Measurements from ENCODE around the gene BMPR2. TPM values are rescaled to one million over a fixed set of nuclear protein-coding genes. Genes with fewer than 3 reads are reported as not detected.

Gene BMPR2
- total RNA-seq, 1 experiment from 2014 or later = 12.8 TPM

- no peak overlapping the region for H3K27ac ChIP-seq (ENCODE audit: low read depth, low read length)
- intact Hi-C loops (cut with micrococcal nuclease) = no loop called here
- no peaks in the 10 kb centered on the region for H4K20me1 ChIP-seq (ENCODE audit: insufficient read depth)
- no peak overlapping the region for H3K9ac ChIP-seq (ENCODE audit: low read length)
- ATAC-seq = no peak
- TF ChIP-seq REST (IDR thresholded peaks at IDR 0.05; ENCODE audit: low read depth) = no peak
- TF ChIP-seq TCF7L2 (IDR thresholded peaks at IDR 0.05; ENCODE audit: borderline replicate concordance, extremely low read depth, insufficient read depth, insufficient read length) = no peak
- TF ChIP-seq SP1 (IDR thresholded peaks at IDR 0.05; ENCODE audit: low read depth) = no peak
- no peak for TF ChIP-seq CEBPB (IDR thresholded peaks at IDR 0.05; ENCODE audit: low read depth)
- TF ChIP-seq MAX (IDR thresholded peaks at IDR 0.05) = no peak
- TF ChIP-seq EZH2phosphoT487 (IDR thresholded peaks at IDR 0.05; ENCODE audit: borderline replicate concordance) = no peak
- no peak for TF ChIP-seq SIN3A (IDR thresholded peaks at IDR 0.05; ENCODE audit: low read depth)
- no peak for TF ChIP-seq EZH2 (IDR thresholded peaks at IDR 0.05)
- no peak for TF ChIP-seq CBX3 (IDR thresholded peaks at IDR 0.05; ENCODE audit: low read depth)
- TF ChIP-seq ZNF274 (IDR thresholded peaks at IDR 0.05; ENCODE audit: low read depth, low read length) = no peak
- TF ChIP-seq POLR2AphosphoS5 (IDR thresholded peaks at IDR 0.05; ENCODE audit: low read depth, low read length) = no peak
- TF ChIP-seq, protein P1, sequence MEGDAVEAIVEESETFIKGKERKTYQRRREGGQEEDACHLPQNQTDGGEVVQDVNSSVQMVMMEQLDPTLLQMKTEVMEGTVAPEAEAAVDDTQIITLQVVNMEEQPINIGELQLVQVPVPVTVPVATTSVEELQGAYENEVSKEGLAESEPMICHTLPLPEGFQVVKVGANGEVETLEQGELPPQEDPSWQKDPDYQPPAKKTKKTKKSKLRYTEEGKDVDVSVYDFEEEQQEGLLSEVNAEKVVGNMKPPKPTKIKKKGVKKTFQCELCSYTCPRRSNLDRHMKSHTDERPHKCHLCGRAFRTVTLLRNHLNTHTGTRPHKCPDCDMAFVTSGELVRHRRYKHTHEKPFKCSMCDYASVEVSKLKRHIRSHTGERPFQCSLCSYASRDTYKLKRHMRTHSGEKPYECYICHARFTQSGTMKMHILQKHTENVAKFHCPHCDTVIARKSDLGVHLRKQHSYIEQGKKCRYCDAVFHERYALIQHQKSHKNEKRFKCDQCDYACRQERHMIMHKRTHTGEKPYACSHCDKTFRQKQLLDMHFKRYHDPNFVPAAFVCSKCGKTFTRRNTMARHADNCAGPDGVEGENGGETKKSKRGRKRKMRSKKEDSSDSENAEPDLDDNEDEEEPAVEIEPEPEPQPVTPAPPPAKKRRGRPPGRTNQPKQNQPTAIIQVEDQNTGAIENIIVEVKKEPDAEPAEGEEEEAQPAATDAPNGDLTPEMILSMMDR (IDR thresholded peaks at IDR 0.05 in 2 of 3, conservative IDR thresholded peaks at IDR 0.05 in 1 of 3; ENCODE audit: borderline replicate concordance in 1 of 3, insufficient read depth in 1 of 3, low read depth in 2 of 3, low read length in 2 of 3) = no peak
- POLR2A ChIA-PET = no interaction called here
- BruUV-seq (replicated peaks) = no TSS peak
- no peak overlapping the region for H3K4me3 ChIP-seq (replicated peaks in 1 of 2; ENCODE audit: low read depth in 1 of 2, low read length in 2 of 2)
- no peak overlapping the region for H3K4me2 ChIP-seq (ENCODE audit: low read length)
- H3K9me2 ChIP-seq (ENCODE audit: insufficient read depth) = no peaks in the 10 kb centered on the region
- no peaks in the 10 kb centered on the region for H3K36me3 ChIP-seq (ENCODE audit: control insufficient read depth in 1 of 2, insufficient read depth in 2 of 2, low read length in 2 of 2)
- H3K27me3 ChIP-seq (ENCODE audit: insufficient read depth, low read length) = no peaks in the 10 kb centered on the region
- DNase-seq (ENCODE audit: low read depth, low spot score) = no peak
- CTCF ChIA-PET = no interaction called here
- no peaks in the 10 kb centered on the region for H3K79me2 ChIP-seq (ENCODE audit: insufficient read depth, low read length)
- no peak overlapping the region for H2AFZ ChIP-seq (ENCODE audit: low read depth, low read length, poor library complexity, severe bottlenecking)
- no peaks in the 10 kb centered on the region for H3K4me1 ChIP-seq (ENCODE audit: control insufficient read depth in 1 of 2, insufficient read depth in 2 of 2, low read length in 2 of 2)
- RAD21 ChIA-PET (ENCODE audit: low non-redundant PET in 1 of 2, low total read pairs in 2 of 2, uncharacterized antibody in 2 of 2, unreplicated experiment in 2 of 2) = no interaction called here
- H3K9me3 ChIP-seq (ENCODE audit: control insufficient read depth in 1 of 2, insufficient read depth in 1 of 2, low read depth in 1 of 2, low read length in 2 of 2) = no peaks in the 10 kb centered on the region; a peak in 1 of 4 replicates
Measured at GRCh38 chr2:202432776-202433175, 56.6 kb downstream of the BMPR2 start.

All from HCT116 (cell line).